Medulla oblongata (tissue), 1 donor: Measurements from ENCODE around the gene TEN1.
A peak's percentile ranks its signal among the peaks of the same experiment; 100 is the strongest.

Source experiments
- DNase-seq: peaks from one replicate; pipeline ENCODE4 v3.0.0-alpha.2; 2015; ENCODE audit errors: extremely low spot score

Gene TEN1

DNA sequence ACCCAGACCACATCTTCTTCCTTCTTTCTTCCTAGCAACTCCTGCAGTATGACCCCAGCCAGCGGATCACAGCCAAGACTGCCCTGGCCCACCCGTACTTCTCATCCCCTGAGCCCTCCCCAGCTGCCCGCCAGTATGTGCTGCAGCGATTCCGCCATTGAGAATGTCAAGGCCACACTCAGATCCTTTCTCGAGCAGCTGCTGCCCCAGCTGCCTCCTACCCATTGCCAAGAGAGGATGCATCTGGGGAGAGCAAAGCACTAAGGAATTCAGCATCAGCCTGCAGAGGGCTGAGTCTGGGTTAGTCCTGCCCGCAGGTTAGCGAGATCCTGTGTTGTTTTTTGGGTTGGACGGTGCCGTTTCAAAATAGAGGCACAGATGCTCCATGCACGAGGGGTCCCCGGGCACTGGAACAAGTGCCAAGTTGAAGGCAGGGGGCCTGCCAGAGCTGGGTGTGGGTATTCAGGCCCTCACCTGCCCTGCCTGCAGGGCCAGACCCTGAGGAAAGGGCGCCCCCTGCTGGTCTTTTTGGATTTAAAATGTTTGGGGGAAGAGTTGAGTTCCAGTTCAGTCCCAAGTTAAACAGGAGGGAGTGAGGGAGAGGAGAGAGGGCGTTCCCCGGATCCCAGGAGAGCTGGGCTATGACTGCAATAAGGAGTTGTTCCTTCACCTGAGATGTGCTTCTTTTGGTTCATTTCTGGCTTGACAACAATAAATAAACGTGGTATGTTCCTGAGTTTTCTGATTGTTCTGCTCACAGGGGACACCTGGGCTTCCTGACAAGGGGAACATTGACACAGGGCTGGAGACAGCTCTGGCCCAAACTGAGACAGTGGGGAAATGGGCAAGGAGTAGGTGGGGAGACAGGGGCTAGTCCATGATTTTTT lies 26.5 kb downstream of the TEN1 start:
- peak; percentile 85 for DNase-seq

DNA sequence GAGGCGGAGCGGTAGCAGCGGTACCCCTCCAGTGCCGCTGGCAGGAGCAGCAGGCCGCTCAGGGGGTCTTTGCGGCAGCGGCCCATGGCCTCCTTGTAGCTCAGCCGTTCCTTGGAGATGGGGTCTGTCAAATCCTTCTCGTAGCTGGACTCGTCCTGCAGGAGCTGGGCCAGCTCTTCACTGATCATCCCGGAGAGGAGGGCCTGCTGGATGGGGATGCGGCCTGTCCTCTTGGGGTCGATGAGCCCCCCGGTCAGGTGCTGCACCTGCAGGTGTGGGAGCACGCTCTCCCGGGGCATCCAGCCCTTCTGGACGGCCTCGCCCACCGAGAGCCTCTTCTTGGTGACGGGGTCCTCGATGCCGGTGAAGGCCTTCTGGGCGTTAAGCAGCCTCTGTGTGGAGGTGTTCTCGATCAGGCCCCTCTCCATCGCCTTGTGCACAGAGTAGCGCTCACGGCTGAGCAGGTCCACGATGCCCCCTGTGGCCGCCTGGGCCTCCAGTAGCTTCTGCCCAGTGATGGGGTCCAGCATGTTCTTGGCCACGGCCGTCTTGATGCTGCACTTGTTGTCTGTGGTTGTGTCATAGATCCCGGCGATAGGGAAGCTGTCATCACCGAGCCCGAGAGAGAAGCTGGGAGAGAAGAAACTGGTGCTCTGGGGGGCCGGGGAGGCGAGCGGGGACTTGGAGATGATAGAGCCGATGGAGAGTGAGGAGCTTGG lies 28.2 kb downstream of the TEN1 start:
- DNase-seq: no peak

DNA sequence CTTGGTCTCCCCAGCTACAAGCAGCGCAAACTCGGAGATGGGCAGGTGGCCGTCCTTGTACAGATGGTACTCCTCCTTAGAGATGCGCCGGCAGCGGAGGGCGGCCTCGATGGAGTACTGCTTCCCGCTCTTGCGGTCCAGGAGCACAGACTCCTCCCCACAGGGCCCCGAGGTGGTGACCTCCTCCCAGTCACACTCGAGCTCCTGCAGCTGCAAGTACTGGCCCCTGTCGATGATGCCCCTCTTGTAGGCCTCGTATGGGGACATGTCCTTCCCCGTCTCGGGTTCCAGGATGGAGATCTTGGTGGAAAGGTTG lies 28.8 kb downstream of the TEN1 start:
- no peak for DNase-seq

DNA sequence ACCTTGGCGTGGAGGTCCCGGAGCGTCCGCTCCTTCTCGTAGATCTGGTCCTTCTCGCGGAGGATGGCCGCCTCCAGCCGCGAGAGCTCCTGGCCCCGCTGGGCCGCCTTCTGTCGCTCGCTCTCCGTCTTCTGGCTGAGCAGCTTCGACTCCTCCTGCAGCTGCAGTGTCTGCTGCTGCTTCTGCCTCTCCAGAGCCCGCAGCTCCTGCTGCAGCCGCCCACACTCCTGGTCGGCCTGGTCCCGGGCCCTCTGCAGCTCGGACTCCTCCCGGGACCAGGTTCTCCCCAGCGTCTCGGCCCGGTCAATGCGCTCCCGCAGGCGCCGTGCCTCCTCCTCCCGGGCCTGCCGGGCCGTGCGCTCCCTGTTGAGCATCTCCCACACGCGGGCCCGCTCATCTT lies 29.2 kb downstream of the TEN1 start:
- no peak for DNase-seq

DNA sequence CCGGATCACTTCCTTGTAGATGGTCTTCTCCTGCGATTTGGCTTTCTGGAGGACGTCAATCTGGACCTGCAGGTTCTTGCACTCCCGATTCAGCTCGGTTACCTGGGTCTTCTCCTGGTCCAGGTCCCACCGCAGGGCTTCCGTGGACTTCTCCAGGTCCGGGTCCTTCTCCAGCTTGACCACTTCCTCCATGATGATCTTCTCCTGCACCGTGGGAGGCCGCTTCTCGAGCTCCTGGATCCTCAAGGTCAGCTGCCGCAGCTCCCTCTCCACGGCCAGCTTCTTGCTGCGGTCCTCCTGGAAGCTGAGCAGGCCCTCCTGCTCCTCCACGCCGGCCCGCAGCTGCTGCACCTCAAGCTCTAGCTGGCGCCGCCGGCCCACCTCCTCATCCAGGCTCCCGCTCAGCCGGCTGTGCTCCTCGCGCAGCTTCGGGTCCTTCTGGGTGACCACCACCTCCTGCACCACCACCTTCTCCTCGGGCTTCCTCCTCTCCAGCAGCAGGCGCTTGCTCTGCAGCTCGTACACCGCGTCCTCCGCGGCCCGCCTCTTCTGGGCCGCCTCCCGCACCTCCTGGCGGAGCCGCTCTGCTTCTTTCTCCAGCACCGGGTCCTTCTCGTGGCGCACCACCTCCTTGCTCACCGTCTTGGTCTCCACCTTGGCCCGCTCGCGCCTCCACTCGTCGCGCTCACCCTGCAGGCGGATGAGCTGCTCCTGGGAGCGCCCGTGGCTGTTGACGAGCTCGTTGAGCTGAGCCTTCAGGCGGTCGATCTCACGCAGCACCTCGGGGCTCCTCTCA lies 29.8 kb downstream of the TEN1 start:
- DNase-seq: no peak

DNA sequence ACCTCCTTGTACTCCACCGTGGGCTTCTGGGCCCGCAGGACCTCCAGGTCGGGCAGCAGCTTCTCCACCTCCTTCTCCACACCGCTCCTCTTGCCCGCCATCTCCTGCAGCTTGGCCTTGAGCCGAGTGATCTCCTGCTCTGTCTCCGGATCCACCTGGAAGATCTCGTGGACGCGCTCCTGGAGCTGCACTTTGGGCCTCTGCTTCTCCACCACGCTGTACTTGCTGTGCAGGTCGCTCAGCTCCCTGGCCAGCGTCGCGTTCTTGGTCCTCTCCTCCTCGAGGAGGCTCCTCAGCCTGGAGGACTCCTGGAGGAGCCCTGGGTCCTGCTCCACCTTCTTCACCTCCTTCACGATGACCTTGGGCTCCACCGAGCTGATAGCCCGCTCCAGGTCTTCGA lies 30.4 kb downstream of the TEN1 start:
- DNase-seq: no peak

DNA sequence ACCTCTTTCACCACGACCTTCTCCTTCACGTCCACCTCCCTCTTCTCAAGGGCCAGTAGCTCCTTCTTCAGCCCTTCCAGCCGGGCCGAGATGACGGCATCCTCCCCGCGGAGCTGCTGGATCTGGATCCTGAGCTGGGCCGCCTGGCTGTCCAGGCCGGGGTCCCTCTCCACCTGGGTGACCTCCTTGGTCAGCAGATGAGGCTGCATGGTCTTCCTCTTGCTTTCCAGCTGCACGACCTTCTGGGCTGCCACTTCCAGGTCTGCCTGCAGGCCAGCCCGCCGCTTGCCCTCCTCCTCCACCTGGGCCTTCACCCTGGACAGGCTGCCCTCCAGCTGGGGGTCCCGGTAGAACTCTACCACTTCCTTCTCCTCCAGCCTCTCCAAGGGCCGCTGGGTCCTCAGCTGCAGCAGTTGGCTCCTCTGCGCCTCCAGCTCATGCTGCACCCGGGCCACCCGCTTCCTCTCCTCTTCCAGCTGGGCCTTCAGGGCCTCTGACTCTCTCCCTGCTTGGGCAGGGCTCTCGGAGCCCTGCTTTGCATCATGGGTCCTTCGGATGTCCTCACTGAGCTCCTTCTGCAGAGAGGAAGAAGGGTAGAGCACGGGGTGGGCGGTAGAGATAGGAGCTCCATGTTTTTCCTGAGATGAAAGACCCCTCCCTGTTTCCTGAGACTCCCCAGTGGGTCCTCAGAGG lies 31.1 kb downstream of the TEN1 start:
- DNase-seq: no peak

DNA sequence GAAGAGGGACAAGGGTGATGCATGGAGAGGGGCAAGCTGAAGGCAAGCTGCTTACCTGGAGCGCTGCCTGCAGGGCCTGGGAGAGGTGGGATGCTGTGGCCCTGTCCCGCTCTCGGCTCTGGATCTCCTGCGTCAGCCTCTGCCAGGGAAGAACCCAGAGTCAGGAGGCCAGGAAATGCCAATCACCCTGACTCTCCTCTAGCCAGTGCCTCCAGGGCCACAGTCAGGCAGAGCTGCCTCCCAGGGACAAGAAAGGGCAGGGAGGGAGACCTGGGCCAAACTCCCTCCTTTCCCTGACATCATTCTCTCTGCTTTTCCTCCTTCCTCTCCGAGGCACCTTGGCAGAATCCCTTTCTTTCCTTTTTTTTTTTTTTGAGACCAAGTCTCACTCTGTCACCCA lies 32.9 kb downstream of the TEN1 start:
- DNase-seq: no peak

DNA sequence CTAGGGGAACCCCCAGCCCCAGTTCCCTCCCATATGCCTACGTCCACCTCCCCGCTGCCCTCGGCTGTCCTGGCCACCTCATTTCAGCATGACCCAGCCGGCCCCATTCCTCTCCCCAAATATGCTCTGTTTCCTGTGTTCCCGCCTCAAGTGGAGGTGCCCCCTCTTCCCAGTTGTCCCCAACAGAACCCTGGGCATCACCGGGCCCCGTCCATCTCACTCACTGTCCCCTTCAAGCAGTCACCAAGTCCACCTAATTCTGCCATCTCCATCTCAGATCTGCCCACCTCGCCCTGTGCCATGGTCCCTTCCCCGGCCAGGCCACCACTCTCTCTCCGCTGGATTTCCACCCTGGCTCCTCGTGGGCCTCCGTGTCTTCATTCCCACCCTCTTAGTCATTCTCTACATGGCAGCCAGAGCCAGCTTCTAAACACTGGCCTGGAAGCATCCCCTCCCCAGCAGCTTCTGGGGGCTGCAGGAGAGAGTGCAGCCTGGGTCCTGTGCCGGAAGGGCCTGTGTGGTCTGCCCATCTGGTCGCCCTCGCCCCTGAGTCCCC lies 34.4 kb downstream of the TEN1 start:
- no peak for DNase-seq

DNA sequence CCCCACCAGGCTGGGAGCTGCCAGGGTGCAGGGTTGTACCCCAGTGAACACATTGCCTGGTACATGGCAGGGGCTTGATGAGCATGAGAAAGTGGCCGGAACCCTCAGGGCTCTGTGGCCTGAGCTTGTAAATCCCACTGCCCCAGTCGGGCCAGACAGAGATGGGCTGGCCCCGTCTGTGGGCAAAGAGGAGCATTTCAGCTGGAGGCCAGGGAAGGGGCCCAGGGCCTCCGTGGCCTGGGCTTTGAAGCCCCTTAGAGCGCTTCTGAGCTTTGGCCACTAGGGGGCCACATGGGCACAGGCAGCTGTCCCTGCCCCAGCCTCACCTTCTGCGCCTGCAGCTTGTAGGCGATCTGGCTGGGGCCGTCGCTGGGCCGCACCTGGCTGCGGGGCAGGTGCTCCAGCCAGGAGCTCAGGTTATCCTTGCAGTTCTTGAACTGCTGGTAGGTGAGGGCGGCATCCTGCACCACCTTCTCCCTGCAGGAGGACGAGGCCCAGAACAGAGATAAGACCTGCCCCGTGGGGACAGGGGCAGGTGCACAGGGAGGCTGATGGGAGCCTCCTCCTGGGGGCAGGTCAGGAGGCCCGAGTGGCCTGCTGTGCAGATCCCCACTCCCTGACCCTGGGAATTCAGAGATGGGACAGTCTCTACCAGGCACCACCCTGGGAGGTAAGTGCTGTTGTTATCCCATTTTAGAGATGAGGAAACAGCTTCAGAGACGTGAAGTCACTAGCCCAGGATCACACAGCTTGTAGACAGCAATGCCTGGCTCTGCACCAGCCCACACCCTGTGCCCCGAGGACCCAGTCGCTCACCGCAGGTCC lies 35.3 kb downstream of the TEN1 start:
- DNase-seq: peak; percentile 68

DNA sequence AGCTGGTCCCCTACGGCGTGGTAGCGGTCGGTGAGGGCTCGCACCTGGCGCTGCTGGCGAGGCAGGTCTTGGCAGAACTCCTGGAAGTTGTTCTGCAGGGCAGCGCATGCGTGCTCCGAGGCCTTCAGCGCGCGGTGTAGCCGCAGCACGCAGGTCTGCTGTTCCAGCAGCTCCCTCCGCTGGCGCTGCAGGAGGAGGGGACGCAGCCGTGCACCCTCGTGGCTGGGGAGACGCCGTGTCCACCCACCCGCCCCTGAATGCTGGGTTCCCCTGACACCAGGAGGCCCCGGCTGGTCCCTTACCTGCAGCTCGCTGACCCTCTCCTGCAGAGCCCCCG lies 35.9 kb downstream of the TEN1 start:
- DNase-seq: no peak

DNA sequence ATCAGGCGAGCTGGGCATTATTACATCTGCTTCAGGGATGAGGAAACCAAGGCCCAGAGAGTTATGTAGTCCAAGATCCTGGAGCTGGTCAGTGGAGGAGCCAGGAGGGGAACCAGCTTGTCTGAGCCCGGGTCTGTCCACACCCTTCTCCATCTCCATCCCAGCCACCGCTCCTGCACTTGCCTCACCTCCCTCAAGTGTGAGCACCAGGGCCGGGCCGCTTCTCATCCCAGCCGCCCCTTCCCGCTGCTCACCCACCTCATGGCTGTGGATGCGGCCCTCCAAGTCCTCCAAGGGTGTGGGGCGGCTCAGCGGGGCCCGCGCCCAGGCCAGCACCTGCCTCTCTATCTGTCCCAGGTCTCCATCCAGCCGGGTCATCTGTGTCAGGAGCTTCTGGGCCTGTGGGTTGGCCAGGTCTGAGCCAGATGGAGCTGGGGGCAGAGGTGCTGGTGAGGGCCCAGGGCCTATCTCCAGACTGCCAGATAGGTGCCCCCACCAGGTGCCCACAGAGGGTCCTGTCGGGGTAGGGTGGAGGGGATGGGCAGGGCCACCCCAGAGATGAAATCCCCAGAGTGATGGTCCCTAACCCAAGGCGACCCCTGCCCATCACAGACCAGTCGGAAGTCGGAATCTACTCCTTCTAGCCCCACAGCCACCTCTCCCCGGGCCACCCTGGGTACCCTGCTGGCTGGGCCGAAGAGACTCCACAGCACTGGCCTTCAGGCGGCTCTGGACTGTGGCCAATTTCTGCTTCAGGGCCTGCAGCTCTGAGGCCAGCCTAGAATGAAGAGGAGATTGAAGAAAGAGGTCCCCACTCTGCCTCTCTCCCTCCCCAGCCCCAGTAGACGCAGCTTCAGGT lies 38.7 kb downstream of the TEN1 start:
- no peak for DNase-seq

DNA sequence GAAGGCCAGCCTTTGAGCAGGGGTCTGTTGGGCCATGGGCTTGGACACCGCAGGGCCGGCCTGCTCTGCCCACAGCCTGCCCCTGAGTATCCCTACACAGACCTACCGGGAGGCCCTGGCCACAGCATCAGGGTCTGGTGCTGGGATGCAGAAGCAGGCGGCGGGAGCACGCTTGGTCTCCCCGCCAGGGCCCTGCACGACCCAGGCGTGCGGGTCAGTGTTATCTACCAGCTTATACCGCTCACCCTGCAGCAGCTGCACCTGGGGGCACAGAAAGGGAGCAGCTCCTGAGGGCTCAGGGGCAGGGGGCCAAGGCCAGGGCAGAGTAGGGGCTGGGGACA lies 39.3 kb downstream of the TEN1 start:
- no peak for DNase-seq

DNA sequence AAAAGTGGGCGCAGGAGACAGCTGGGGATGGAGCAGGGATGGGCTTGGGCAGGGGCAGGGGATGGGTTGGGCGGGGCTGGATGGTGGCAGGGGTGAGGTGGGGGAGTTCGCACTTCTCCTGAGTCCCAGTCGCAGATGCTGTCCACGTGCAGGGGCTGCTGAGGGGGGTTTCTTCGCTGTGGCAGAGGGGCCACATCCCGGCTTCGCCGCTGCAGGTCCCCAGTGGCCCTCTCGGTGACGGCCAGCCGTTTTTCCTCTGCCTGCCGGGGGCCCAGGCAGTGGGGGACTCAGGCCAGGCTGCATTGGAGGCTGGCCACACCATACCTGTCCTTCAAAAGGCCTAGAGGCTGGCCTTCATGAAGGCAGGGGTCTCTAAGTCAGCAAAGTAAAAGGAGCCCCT lies 39.8 kb downstream of the TEN1 start:
- no peak for DNase-seq

DNA sequence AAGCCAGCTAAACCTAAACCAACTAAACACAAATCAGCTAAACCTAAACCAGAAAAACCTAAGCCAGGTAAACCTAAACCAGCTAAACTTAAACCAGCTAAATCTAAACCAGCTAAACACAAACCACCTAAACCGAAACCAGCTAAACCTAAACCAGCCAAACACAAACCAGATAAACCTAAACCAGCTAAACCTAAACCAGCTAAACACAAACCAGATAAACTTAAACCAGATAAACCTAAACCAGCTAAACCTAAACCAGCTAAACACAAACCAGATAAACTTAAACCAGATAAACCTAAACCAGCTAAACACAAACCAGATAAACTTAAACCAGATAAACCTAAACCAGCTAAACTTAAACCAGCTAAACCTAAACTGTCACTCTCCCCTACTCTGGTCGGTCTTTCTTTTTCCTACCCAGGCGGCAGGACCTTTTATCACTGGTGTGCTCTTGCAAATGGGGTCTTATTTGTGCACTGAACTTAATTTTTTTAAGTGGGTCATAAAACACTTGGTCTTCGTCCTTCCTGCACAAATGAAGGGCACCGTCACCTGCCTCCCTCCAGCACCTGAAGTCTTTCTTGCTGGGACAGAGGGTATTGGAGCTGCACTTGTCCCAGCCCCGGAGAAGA lies 40.9 kb downstream of the TEN1 start:
- no peak for DNase-seq

DNA sequence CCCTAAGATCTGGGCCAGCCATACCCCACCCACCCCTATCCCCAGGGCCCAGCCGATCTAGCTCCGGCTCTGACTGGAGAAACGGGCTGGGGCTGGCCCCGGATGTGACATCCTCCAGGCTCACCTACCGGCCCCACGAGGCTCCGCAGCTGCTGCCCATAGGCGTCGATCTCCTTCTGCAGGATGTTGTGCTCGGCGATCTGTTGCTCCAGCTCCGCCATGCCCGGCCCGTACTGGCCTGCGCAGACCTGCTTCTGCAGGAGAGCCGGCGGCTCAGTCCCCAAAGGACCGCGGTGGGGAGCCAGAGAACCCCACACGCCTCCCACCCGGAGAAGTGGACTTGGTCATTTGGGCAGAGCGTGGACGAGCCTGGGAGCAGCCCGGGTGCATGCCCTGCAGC lies 43.2 kb downstream of the TEN1 start:
- DNase-seq: no peak

DNA sequence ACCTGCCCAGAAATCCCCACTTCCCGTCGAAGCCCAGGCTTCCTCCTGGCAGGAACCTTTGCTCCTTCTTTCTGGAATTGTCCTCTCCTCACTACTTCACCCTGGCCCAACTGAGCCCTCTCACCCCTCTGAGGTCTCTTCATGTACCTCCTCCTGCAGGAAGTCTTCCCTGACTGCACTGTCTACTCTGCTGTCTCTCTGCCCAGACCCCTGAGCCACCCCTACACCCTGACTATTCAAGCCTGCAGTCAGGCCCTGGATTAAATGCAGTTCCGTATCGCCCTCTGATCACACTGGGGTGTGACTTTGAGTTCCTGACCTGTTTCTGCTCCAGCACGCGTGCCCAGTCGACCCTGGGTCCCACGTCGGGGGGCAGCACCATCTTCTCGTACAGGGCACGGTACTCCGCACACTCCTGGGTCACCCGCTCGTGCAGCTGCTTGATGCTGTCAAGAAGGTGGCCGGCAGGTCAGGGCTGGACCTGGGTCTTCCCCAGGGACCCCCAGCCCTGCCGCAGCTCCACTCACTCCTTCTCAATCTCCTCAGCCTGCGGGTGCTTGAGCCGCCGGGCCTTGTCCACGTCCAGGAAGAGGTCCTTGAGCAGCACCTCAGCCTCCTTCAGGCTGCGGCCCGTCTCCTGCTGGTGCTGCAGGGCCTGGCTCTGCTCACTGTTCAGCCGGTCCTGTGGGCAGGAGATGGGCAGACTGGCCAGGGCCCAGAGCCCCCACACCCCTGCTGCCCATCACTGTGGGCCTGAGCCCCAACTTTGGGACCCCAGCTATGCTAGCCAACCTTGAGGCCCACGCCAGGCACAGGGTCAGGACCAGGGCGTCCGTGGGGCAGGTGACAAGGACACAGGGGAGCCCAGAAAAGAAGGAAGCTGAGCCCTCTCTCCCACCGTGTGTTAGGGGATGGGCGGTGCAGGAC lies 44.2 kb downstream of the TEN1 start:
- no peak for DNase-seq

DNA sequence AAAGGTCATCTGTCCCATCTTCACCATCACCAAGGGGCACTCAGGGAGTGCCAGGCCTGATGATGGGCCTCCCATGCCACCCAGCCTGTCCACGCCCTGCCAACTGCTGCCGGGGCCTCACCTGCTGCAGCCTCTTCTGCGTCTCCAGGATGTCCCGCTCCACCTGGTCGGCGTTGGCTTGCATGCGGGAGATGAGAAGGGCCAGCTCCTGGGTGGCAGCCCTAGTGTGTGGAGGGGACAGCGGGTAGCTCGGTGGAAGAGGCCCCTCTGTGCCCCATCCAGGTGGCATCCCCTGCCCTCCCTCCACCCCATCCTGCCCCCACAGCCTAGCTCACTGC lies 44.8 kb downstream of the TEN1 start:
- DNase-seq: no peak

DNA sequence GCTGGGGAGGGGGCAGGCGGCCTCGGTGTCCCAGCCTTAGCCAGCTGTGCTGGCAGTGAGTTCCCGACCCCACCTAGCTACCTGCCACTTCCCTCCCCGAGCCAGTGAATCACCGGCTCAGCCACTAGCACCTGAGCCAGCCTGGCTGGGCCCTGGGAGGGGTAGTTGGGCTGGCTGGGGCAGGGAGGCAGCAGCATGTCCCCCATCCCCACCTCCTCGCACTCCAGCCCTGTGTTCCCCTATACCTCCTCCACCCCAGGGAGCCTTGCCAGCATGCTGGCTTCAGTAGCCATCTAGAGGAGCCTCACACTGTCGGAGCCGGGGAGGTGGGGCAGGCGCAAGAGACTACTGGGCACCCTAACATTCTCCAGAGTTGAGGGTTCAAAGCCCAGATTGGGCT lies 45.3 kb downstream of the TEN1 start:
- DNase-seq: no peak
